Mucosa of rectum (tissue), 2 donors: ENCODE measurements around the gene CUL4A.
A peak's percentile ranks its signal among the peaks of the same experiment; 100 is the strongest.

Experiments
- H3K27ac ChIP-seq, 2 donors: one replicate each; pipeline ENCODE4 v1.7.0; 2013; ENCODE audit warnings: inconsistent platforms in 2 of 2, low read depth in 2 of 2, low read length in 2 of 2
- H3K27me3 ChIP-seq, 2 donors: one replicate each; pipeline ENCODE4 v1.7.0; 2013; ENCODE audit warnings: low read length in 2 of 2; ENCODE audit not compliant: control insufficient read depth in 2 of 2, insufficient read depth in 2 of 2
- H3K36me3 ChIP-seq, 2 donors: one replicate each; pipeline ENCODE4 v1.7.0; 2013; ENCODE audit warnings: low read length in 2 of 2; ENCODE audit not compliant: control insufficient read depth in 2 of 2, insufficient read depth in 2 of 2
- H3K4me1 ChIP-seq, 2 donors: one replicate each; pipeline ENCODE4 v1.7.0; 2013; ENCODE audit warnings: low read length in 2 of 2, mild to moderate bottlenecking in 1 of 2; ENCODE audit not compliant: control insufficient read depth in 2 of 2, insufficient read depth in 2 of 2
- H3K4me3 ChIP-seq, 2 donors: one replicate each; pipeline ENCODE4 v1.7.0; 2013; ENCODE audit warnings: low read length in 2 of 2
- H3K9ac ChIP-seq, 2 donors: one replicate each; pipeline ENCODE4 v1.7.0; 2013; ENCODE audit warnings: low read length in 2 of 2, low read depth in 1 of 2, mild to moderate bottlenecking in 1 of 2
- H3K9me3 ChIP-seq, 2 donors: one replicate each; pipeline ENCODE4 v1.7.0; 2013; ENCODE audit warnings: low read length in 2 of 2; ENCODE audit not compliant: control insufficient read depth in 2 of 2
- donor health status: healthy.
- donor health status: Normal muscosa, but diverticular disease.

The CUL4A gene

GRCh38 chr13:113283904-113284303, 74.5 kb downstream of the CUL4A start:
- H3K27me3 ChIP-seq, result peaks cover 0 to 3% of the 10 kb centered on the region in 2 donors
- no peak overlapping the region for H3K4me3 ChIP-seq
- peaks cover 0 to 2% of the 10 kb centered on the region in 2 donors for H3K9me3 ChIP-seq
- no peak overlapping the region for H3K9ac ChIP-seq
- H3K36me3 ChIP-seq, result no peaks in the 10 kb centered on the region
- H3K4me1 ChIP-seq, result no peaks in the 10 kb centered on the region
- no peak overlapping the region for H3K27ac ChIP-seq

- Histone ChIP-seq H3K9me3 (no peaks in the 10 kb centered on the region), H3K9ac (no peak overlapping the region), H3K27me3 (peaks cover 2 to 3% of the 10 kb centered on the region in 2 donors), H3K36me3 (no peaks in the 10 kb centered on the region), H3K27ac (no peak overlapping the region), H3K4me1 (no peaks in the 10 kb centered on the region), H3K4me3 (no peak overlapping the region)
Observed at GRCh38 chr13:113288880-113289279, 79.5 kb downstream of the CUL4A start.

- no peaks in the 10 kb centered on the region for H3K9me3 ChIP-seq
- no peaks in the 10 kb centered on the region for H3K36me3 ChIP-seq
- no peaks in the 10 kb centered on the region for H3K4me1 ChIP-seq
- H3K27ac ChIP-seq, result no peak overlapping the region
- peaks cover 2 to 3% of the 10 kb centered on the region in 2 donors for H3K27me3 ChIP-seq
- no peak overlapping the region for H3K4me3 ChIP-seq
- H3K9ac ChIP-seq, result no peak overlapping the region
Observed at GRCh38 chr13:113291129-113291528, 81.7 kb downstream of the CUL4A start.

DNA sequence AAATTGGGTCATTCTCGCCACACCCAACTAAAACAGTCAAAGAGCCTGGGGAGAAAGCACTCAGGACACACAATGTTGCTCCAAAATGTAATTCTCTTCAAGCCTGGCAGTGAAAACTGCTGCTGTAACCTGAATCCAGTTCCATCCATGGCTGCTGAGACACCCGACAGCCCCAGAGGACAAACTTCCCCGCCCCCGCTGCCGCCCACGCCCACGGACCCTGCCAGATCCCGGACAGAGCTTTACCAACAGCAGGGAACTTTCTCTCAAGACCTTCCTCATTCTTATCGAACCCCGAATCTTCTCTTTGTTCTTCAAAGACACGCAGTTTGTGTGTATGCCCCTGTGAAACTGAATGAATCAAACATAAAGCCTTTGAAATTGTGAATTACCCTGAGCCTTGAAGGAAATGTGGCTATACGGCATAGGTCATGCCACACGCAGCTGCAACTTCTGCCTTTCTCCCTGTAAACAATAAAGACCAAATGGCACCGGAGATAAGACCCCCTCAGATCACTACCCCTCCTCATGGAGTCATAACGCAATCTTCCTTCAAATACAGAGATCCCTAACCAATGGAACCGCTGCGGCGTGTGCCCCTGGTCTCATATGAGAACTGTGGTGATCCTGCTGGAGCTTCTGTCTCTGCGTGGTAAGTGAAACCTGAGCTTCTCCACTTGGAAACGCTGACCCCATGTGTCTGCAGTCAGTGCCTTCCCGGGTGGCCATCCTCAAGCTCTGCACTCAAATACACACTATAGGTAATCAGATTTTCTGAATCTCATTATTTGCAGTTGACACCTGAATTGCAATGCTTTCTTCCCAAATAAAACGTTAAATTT, 82.8 kb downstream of the CUL4A start:
- peak overlapping the region; percentile 10 to 16 for H3K4me3 ChIP-seq

GRCh38 chr13:113293686-113294085, 84.3 kb downstream of the CUL4A start:
- Histone ChIP-seq H3K36me3 (no peaks in the 10 kb centered on the region), H3K27ac (no peak overlapping the region), H3K9me3 (no peaks in the 10 kb centered on the region), H3K4me1 (peaks cover 7 to 10% of the 10 kb centered on the region in 2 donors), H3K4me3 (no peak overlapping the region), H3K27me3 (peaks cover 0 to 2% of the 10 kb centered on the region in 2 donors), H3K9ac (no peak overlapping the region)

More for the DNA sequence above, 82.8 kb downstream of the CUL4A start:
- Histone ChIP-seq H3K9ac (no peak overlapping the region), H3K4me1 (peaks cover 0 to 3% of the 10 kb centered on the region in 2 donors), H3K36me3 (no peaks in the 10 kb centered on the region), H3K27me3 (peaks cover 2 to 3% of the 10 kb centered on the region in 2 donors), H3K27ac (no peak overlapping the region), H3K9me3 (no peaks in the 10 kb centered on the region)

DNA sequence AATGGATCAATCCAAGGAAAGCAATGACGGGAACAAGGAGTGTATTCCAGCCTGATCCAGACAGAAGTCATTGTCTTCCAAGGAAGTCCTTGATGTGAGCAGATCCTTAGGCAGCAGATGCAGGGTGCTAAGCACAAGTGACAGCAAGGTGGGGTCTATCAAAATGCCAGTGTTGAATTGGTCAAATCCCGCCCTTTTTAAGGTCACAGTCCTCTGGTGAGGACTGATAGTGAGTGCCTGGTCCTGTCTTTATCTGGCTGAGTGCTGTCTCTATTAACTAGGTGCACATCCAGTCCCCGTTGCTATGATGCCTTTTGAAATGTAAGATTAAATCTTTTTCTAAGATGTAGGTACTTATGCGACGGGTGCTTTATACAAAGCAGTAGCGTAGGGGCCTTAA, 86.4 kb downstream of the CUL4A start:
- H3K4me3 ChIP-seq, result no peak overlapping the region
- no peak overlapping the region for H3K27ac ChIP-seq
- H3K9me3 ChIP-seq, result no peaks in the 10 kb centered on the region

DNA sequence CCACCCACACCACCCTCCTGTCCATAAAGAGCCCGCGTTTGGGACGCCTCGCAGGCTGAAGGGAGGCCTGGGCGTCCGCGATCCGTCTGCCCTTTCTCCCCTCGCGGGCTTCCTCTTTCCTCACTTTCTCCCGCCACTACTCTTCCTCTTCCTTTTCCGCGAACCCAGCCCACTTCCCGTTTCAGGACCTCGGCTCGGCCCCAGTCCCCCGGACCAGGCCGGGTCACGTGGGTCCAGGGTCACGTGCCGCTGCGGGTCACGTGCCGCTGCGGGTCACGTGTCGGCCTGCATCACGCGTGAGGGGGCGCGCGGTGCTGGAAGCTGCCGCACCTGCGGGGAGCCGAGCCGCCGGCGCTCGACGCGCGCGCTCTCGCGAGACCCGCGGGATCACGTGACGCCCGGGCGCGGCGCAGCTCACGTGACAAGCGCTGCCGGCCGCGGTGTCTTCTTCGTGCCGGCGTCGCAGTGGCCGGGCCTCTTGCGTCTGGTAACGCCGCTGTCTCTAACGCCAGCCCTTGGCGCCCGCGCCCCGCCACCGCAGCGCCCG, 87.5 kb downstream of the CUL4A start, which contains the start of gene LAMP1:
TSS of gene LAMP1 (plus strand) at position 417 of the 547 bp plus-strand sequence. CDS start 196 bp downstream, outside the sequence.
- peak within 1 kb of the TSS; percentile 79 to 94 for H3K9ac ChIP-seq
- H3K9me3 ChIP-seq, result no peaks in the 10 kb centered on the region
- H3K4me1 ChIP-seq, result peaks cover 7 to 10% of the 10 kb centered on the region in 2 donors
- no peaks in the 10 kb centered on the region for H3K36me3 ChIP-seq
- peak within 1 kb of the TSS; percentile 91 to 94 for H3K4me3 ChIP-seq
- H3K27me3 ChIP-seq, result no peaks in the 10 kb centered on the region
- peak within 1 kb of the TSS; percentile 85 for H3K27ac ChIP-seq

More for the DNA sequence above, 86.4 kb downstream of the CUL4A start:
- Histone ChIP-seq H3K27me3 (peaks cover 0 to 2% of the 10 kb centered on the region in 2 donors), H3K9ac (no peak overlapping the region), H3K4me1 (peaks cover 7 to 10% of the 10 kb centered on the region in 2 donors), H3K36me3 (no peaks in the 10 kb centered on the region)

DNA sequence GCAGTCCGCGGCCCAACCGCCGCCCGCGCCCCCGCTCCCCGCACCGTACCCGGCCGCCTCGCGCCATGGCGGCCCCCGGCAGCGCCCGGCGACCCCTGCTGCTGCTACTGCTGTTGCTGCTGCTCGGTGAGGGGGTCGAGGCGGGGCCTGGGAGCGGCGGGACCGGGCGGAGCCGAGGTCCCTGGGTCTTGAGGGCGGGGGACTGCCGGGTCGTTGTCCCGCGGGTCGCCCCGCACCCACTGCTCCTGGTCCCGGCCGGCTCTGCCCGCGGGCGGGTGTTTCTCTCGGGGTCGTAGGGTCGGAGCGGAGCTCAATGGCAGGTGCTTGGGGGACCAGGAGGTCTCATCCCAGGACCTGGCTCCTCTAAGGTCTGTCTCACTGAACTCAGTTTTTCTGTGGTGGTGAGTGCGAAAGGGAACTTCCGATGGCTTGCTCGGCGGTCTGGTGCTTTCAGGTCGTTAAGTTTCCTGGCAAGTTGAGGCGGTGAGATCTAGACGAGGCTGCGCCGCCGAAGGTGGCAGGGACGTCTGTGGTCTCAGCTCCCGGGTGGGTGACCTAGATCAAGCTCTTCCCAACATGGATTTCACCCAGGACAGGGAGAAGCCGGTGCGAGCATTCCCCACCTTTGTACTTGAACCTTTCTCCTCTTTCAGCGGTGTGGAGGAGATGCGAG, 88.1 kb downstream of the CUL4A start:
- Histone ChIP-seq H3K9ac (peak overlapping the region; percentile 72 to 77), H3K4me1 (peaks cover 7 to 10% of the 10 kb centered on the region in 2 donors), H3K4me3 (peak overlapping the region; percentile 91 to 94), H3K9me3 (no peaks in the 10 kb centered on the region), H3K36me3 (no peaks in the 10 kb centered on the region), H3K27ac (peak overlapping the region; percentile 61 to 85), H3K27me3 (no peaks in the 10 kb centered on the region)

DNA sequence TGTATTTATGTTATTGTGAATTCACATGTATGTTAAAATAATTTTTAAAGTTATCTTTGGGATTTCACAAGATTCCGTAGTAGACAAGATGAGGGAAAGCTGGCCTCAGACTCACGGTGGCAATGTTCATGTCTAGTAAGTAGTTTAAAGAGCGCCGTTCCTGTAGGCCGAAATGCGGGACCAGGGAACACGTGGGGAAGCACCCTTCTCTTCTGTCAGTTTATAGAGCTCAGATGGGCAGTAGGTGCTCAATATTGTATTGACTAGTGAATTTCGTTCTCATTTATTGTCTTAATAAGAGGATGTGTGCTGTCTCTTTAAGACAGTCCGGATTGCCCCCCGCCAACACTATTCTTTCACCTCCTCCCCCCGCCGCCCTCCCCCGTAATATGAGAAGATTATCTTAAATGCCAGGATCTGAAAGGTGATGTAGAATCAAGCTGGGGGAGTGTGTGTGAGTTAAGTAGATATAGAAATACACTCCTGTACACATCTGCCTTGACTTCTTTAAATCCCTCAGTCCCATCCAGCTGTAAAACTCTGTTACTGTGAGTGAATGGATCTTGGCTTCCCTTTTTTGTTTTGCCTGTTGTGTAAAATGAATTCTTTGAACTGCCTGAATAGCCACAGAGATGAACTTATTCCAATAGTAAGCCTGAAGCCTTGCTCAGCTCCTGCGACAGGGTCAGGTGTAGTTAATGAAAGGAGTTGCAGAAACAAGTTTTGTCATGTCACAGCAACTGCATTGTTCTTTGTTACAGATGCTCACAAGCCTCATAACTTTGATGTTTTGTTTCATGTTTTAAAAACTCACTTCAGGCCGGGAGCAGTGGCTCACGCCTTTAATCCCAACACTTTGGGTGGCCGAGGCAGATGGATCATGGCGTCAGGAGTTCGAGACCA, 88.9 kb downstream of the CUL4A start:
- peak overlapping the region in 1 of 2 donors; percentile 85 for H3K27ac ChIP-seq
- H3K4me1 ChIP-seq, result peaks cover 7 to 10% of the 10 kb centered on the region in 2 donors
- peaks cover 0 to 3% of the 10 kb centered on the region in 2 donors for H3K36me3 ChIP-seq

More for the DNA sequence above, 88.9 kb downstream of the CUL4A start:
- H3K4me3 ChIP-seq, result peak overlapping the region; percentile 91 to 94
- no peaks in the 10 kb centered on the region for H3K9me3 ChIP-seq
- no peaks in the 10 kb centered on the region for H3K27me3 ChIP-seq
- H3K9ac ChIP-seq, result peak overlapping the region; percentile 72 to 77
